Renal cortical epithelial cell (primary cell): ENCODE measurements around the gene RNU7-1. TPM values are rescaled to one million over a fixed set of nuclear protein-coding genes. Genes with fewer than 3 reads are reported as not detected.

Source experiments
- DNase-seq: peaks from one replicate; pipeline ENCODE4 v3.0.0-alpha.2; 2011; ENCODE audit warnings: low read depth
- total RNA-seq: library from RNA; depleted of rRNA; stranded (reverse); fragments of >200 nt; gene quantifications from 2 replicates; pipeline ENCODE4 v1.2.3, GENCODE V29; 2014

Gene RNU7-1
- total RNA-seq, 1 donor from 2014 or later: not detected

GRCh38 chr12:6937481-6938352 is 5.9 kb upstream of the RNU7-1 start:
- DNase-seq: peak; percentile 82

GRCh38 chr12:6938353-6939190 is 5.0 kb upstream of the RNU7-1 start:
- no peak for DNase-seq

GRCh38 chr12:6939191-6939540 is 4.5 kb upstream of the RNU7-1 start:
- no peak for DNase-seq

GRCh38 chr12:6941267-6941666 is 2.3 kb upstream of the RNU7-1 start:
- DNase-seq: no peak

- DNase-seq: no peak
Measured at GRCh38 chr12:6941782-6942181, 1.8 kb upstream of the RNU7-1 start.

GRCh38 chr12:6942331-6942665 is 1.3 kb upstream of the RNU7-1 start:
- no peak for DNase-seq

GRCh38 chr12:6943389-6943721 is 261 bp upstream of the RNU7-1 start:
- peak; percentile 93 for DNase-seq

- DNase-seq: peak; percentile 76
Measured at GRCh38 chr12:6944381-6945186, 968 bp downstream of the RNU7-1 start.

- DNase-seq: no peak
Measured at GRCh38 chr12:6945613-6946012, 2.0 kb downstream of the RNU7-1 start.

GRCh38 chr12:6946033-6946919 is 2.7 kb downstream of the RNU7-1 start:
- DNase-seq: peak; percentile 93

GRCh38 chr12:6946920-6947374 is 3.3 kb downstream of the RNU7-1 start:
- no peak for DNase-seq

GRCh38 chr12:6947615-6948014 is 4.0 kb downstream of the RNU7-1 start:
- no peak for DNase-seq

GRCh38 chr12:6948873-6949594 is 5.4 kb downstream of the RNU7-1 start:
- DNase-seq: no peak

GRCh38 chr12:6950401-6950801 is 6.8 kb downstream of the RNU7-1 start:
- no peak for DNase-seq

GRCh38 chr12:6950811-6951540 is 7.4 kb downstream of the RNU7-1 start, which contains the start of gene PTPN6:
PTPN6 (plus strand) TSS chr12:6951356; CDS start chr12:6951513, 157 bp downstream.
- no peak for DNase-seq

GRCh38 chr12:6951551-6952120 is 8.0 kb downstream of the RNU7-1 start:
- no peak for DNase-seq

GRCh38 chr12:6952121-6952862 is 8.7 kb downstream of the RNU7-1 start:
- DNase-seq: no peak

GRCh38 chr12:6952863-6953441 is 9.3 kb downstream of the RNU7-1 start:
- DNase-seq: no peak
